Panc1 (cell line): ENCODE data around the gene EEF1AKMT3. TPM values are rescaled to one million over a fixed set of nuclear protein-coding genes. Genes with fewer than 3 reads are reported as not detected.
"Not testable (repeated sequence)": the region's sequence is repeated elsewhere in the genome, so short reads cannot be mapped to it uniquely, and the experiment has no call there.

Experiments used
- ATAC-seq: fragments of 200-7000 bp; cut with Tn5 transposase; 2 replicates; pipeline ENCODE4 v1.9.1; 2020; ENCODE audit warnings: mild to moderate bottlenecking, moderate library complexity
- BruUV-seq: library from RNA; stranded (reverse); fragments of 400-500 nt; replicated peaks from 2 replicates; lab custom pipeline; 2021; lab: Mats Ljungman, UMichigan
- CTCF ChIA-PET: fragments of 300-600 bp; sonication (Branson Sonifier 250); formaldehyde crosslinking; loops from one replicate; lab custom pipeline; 2022; ENCODE audit warnings: antibody characterized with exemption; lab: Charles Lee
- POLR2A ChIA-PET: fragments of 300-600 bp; sonication (Branson Sonifier 250); formaldehyde crosslinking; loops from one replicate; lab custom pipeline; 2022; ENCODE audit warnings: antibody characterized with exemption; lab: Charles Lee
- DNase-seq: peaks from one replicate; pipeline ENCODE4 v3.0.0-alpha.2; 2010; ENCODE audit warnings: low read depth, low spot score
- H3K27ac ChIP-seq: 2 replicates; pipeline ENCODE4 v1.5.1; 2011; ENCODE audit warnings: mild to moderate bottlenecking, low read length, inconsistent platforms
- H3K27me3 ChIP-seq: fragments of 200-500 bp; sonication (Bioruptor generic); 2 replicates; pipeline ENCODE4 v1.6.0; 2014; ENCODE audit warnings: low read length, inconsistent platforms; ENCODE audit not compliant: control insufficient read depth, insufficient read depth
- H3K36me3 ChIP-seq: fragments of 200-500 bp; sonication (Bioruptor generic); 2 replicates; pipeline ENCODE4 v1.5.1; 2014; ENCODE audit warnings: inconsistent platforms, mild to moderate bottlenecking, low read length, moderate library complexity; ENCODE audit not compliant: control insufficient read depth, insufficient read depth
- H3K4me1 ChIP-seq: 2 replicates; pipeline ENCODE4 v1.5.1; 2011; ENCODE audit warnings: inconsistent platforms, mild to moderate bottlenecking, low read length, moderate library complexity; ENCODE audit not compliant: control insufficient read depth, insufficient read depth
- H3K4me3 ChIP-seq, 2 experiments: 2 replicates each; pipeline ENCODE4 v1.5.1; 2011 to 2012; ENCODE audit warnings: low read depth in 2 of 2, low read length in 2 of 2, mild to moderate bottlenecking in 2 of 2, inconsistent platforms in 1 of 2, moderate library complexity in 1 of 2
- H3K9me3 ChIP-seq: fragments of 200-500 bp; sonication (Bioruptor generic); 2 replicates; pipeline ENCODE4 v1.5.1; 2014; ENCODE audit warnings: low read depth, mild to moderate bottlenecking, inconsistent platforms, low read length, moderate library complexity; ENCODE audit not compliant: control insufficient read depth, insufficient read depth
- POLR2AphosphoS5 ChIP-seq: IDR thresholded peaks from 2 replicates; pipeline ENCODE4 v1.6.1; 2012; ENCODE audit warnings: mild to moderate bottlenecking, low read depth, low read length, moderate library complexity
- REST ChIP-seq, 2 experiments: IDR thresholded peaks; 2 replicates each; pipeline ENCODE4 v1.6.1; 2011 to 2012; ENCODE audit warnings: low read depth in 2 of 2, control low read depth in 1 of 2, low read length in 1 of 2, mild to moderate bottlenecking in 1 of 2, moderate library complexity in 1 of 2; ENCODE audit not compliant: insufficient read depth in 1 of 2
- SIN3A ChIP-seq: IDR thresholded peaks from 2 replicates; pipeline ENCODE4 v1.6.1; 2012; ENCODE audit warnings: low read depth, mild to moderate bottlenecking, low read length, moderate library complexity, borderline replicate concordance; ENCODE audit not compliant: insufficient read depth
- TCF7L2 ChIP-seq: IDR thresholded peaks from 2 replicates; pipeline ENCODE4 v1.6.1; 2011; ENCODE audit warnings: mild to moderate bottlenecking, low read depth, low read length, inconsistent platforms
- in situ Hi-C: cut with HindIII; loops from 2 replicates; pipeline ENCODE4 v1.10.0; 2016; ENCODE audit warnings: low sequenced_read_pairs, low pct_unique_long_range_greater_than_20kb
- intact Hi-C: fragments of 100-400 bp; cut with micrococcal nuclease; formaldehyde crosslinking; loops from one replicate; pipeline ENCODE4 v1.10.0; 2022; ENCODE audit not compliant: unreplicated experiment
- total RNA-seq: library from RNA; stranded (reverse); gene quantifications from one replicate; pipeline ENCODE4 v1.2.1, GENCODE V29; 2021; ENCODE audit not compliant: unreplicated experiment
- TF ChIP-seq, protein P1 (sequence below): fragments of 450-650 bp; IDR thresholded peaks from 2 replicates; pipeline ENCODE4 v1.5.1; 2017; ENCODE audit warnings: mild to moderate bottlenecking

EEF1AKMT3 gene
- total RNA-seq, 1 experiment from 2014 or later: 7.4 TPM

DNA sequence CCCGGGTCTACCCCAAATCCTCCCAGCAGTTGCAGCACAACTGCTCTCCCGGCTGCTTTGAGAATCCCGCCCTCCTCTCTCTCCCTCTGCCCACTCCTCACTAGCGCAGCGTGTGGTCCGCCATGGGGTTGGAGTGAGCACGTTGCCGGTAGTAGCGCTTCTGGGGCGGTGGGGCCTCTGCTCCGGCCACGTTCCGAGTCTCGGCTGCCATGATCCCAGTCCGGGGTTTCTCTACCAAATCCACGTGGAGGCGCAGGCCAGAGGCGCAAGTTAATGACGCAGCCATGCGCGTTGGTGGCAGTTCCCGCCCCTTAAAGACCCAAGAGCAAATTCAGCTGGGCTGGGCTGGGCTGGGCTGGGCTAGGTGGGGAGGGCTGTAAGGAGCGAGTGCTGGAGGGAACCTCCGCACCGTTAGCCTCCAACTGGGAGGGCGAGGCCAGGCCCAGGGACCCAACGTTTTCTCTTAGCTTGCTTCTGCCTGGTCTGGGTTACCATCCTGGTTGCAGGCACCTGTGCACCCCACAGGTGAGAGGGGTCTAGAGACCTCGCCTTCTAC is 463 bp upstream of the EEF1AKMT3 start, which contains the start of gene METTL1:
TSS of gene METTL1 (minus strand) at position 233 of the 556 bp plus-strand sequence. CDS start at position 211, 22 bp downstream.
- peaks cover 2% of the 10 kb centered on the region; the same call in 1 of the 2 replicates for H3K36me3 ChIP-seq

DNA sequence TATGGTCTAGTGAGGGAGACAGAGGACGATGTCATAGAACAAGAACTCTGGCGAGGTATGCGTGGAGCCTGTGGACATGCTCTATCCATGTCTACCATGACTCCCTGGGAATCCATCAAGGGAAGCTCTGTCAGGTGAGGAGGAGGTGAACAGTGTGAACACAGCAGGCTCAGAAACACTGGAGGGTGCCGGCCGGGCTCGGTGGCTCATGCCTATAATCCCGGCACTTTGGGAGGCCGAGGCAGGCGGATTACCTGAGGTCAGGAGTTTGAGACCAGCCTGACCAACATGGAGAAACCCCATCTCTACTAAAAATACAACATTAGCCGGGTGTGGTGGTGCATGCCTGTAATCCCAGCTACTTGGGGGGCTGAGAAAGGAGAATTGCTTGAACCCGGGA is 2.2 kb downstream of the EEF1AKMT3 start:
- intact Hi-C loops, H3K27ac ChIP-seq, H3K4me3 ChIP-seq, H3K36me3 ChIP-seq, H3K4me1 ChIP-seq, BruUV-seq, in situ Hi-C loops, ATAC-seq, H3K9me3 ChIP-seq, H3K27me3 ChIP-seq, DNase-seq: not testable (repeated sequence)
- ChIA-PET POLR2A (interaction anchor here (0.6 kb wide), 1 partner anchor 31 kb away, joined by 3 read pairs; no protein-coding TSS in a partner anchor), CTCF (interaction anchor here (0.6 to 0.7 kb wide), 3 partner anchors 122 to 670 kb away, joined by 3 read pairs; no protein-coding TSS in a partner anchor)

More for the DNA sequence above, 463 bp upstream of the EEF1AKMT3 start, which contains the start of gene METTL1:
- ChIA-PET POLR2A (interaction anchor here (0.6 kb wide), 1 partner anchor 133 kb away, joined by 9 read pairs; no protein-coding TSS in a partner anchor), CTCF (no interaction called here)
- ATAC-seq (peak; percentile 92), DNase-seq (peak; percentile 94)
- Histone ChIP-seq H3K4me3 (peak within 1 kb of the TSS; percentile 81 to 94), H3K27ac (peak within 1 kb of the TSS; percentile 96), H3K27me3 (no peaks in the 10 kb centered on the region), H3K4me1 (peaks cover 13% of the 10 kb centered on the region), H3K9me3 (no peaks in the 10 kb centered on the region)
- in situ Hi-C loops (no loop called here), intact Hi-C loops (no loop called here)
- peak; percentile 75; the same call in 1 of the 2 replicates for TF ChIP-seq SIN3A
- no peak for TF ChIP-seq TCF7L2
- TF ChIP-seq REST (IDR thresholded peaks at IDR 0.05; ENCODE audit: insufficient read depth in 1 of 2, low read depth in 2 of 2, low read length in 1 of 2): no peak
- TF ChIP-seq, protein P1, sequence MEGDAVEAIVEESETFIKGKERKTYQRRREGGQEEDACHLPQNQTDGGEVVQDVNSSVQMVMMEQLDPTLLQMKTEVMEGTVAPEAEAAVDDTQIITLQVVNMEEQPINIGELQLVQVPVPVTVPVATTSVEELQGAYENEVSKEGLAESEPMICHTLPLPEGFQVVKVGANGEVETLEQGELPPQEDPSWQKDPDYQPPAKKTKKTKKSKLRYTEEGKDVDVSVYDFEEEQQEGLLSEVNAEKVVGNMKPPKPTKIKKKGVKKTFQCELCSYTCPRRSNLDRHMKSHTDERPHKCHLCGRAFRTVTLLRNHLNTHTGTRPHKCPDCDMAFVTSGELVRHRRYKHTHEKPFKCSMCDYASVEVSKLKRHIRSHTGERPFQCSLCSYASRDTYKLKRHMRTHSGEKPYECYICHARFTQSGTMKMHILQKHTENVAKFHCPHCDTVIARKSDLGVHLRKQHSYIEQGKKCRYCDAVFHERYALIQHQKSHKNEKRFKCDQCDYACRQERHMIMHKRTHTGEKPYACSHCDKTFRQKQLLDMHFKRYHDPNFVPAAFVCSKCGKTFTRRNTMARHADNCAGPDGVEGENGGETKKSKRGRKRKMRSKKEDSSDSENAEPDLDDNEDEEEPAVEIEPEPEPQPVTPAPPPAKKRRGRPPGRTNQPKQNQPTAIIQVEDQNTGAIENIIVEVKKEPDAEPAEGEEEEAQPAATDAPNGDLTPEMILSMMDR: no peak
- peak; percentile 98 for TF ChIP-seq POLR2AphosphoS5
- BruUV-seq: no TSS peak

- ATAC-seq (no peak), DNase-seq (no peak)
- in situ Hi-C loops: no loop called here
- Histone ChIP-seq H3K36me3 (peaks cover 2% of the 10 kb centered on the region; the same call in 1 of the 2 replicates), H3K4me3 (no peak overlapping the region), H3K27ac (no peak overlapping the region), H3K27me3 (no peaks in the 10 kb centered on the region), H3K9me3 (no peaks in the 10 kb centered on the region), H3K4me1 (peaks cover 4% of the 10 kb centered on the region; the same call in 1 of the 2 replicates)
- TF ChIP-seq SIN3A (no peak), POLR2AphosphoS5 (no peak), TCF7L2 (no peak)
- TF ChIP-seq, protein P1: no peak
- CTCF ChIA-PET: interaction anchor here (0.6 to 0.7 kb wide), 4 partner anchors 30 to 670 kb away, joined by 3 to 9 read pairs (median 3); partner anchors contain the start of gene TSPAN31
- POLR2A ChIA-PET: interaction anchor here (0.6 kb wide), 1 partner anchor 31 kb away, joined by 3 read pairs; no protein-coding TSS in a partner anchor
- no TSS peak for BruUV-seq
- intact Hi-C loops: no loop called here
These were observed 2.6 kb downstream of the EEF1AKMT3 start for GRCh38 chr12:57775044-57775443.
